Measurements from ENCODE around the gene RFWD3.

Gene RFWD3

GRCh38 chr16:74573622-74574021 is 93.1 kb downstream of the RFWD3 start:
- DNase-seq (ENCODE audit: low read depth), result no peak
- in situ Hi-C loops (cut with HindIII; ENCODE audit: low sequenced_read_pairs), result no loop called here
- no peak overlapping the region for H3K4me3 ChIP-seq (ENCODE audit: low read depth, low read length)
- TF ChIP-seq CTCF (IDR thresholded peaks at IDR 0.05; ENCODE audit: low read depth, low read length, missing control alignments), result no peak
